ENCODE data around the gene FCER2.
"Not testable (repeated sequence)": the region's sequence is repeated elsewhere in the genome, so short reads cannot be mapped to it uniquely, and the experiment has no call there.

The FCER2 gene, protein sequence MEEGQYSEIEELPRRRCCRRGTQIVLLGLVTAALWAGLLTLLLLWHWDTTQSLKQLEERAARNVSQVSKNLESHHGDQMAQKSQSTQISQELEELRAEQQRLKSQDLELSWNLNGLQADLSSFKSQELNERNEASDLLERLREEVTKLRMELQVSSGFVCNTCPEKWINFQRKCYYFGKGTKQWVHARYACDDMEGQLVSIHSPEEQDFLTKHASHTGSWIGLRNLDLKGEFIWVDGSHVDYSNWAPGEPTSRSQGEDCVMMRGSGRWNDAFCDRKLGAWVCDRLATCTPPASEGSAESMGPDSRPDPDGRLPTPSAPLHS

DNA sequence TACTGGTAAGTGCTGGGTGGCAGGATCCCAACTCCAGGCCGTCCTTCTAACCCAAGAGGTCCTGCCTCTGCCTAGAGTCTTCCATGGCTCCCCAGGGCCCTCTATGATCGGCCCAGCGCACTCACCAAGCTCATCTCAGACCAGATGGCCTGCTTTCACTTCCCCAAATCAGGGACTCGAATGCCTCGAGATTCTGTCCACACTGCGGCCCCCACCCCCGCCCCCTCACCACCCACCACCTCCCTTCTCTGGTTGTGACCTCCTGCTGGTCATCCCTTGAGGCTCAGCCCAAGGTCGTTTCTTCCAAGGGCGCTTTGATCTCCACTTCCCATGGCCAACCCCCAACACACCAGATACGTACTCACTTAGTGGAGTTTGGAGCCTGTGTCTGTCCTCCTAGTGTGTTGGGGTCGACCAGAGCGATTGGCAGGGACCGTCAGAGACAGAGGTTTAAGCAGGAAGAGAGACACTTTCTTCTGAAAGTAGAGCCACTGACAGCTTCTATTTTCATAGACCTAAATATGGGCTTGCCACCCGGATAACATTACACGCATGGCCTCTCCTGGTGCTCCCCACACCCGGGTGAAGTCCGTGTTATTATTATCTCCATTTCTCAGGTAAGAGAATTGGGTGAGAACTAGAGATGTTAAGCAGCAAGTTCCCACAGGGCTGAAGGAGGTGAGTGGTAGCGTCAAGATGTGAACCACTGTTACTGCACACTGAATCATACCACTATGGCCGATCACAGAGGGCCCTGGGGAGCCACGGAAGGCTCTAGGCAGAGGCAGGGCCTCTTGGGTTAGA lies at the start of gene FCER2:
Gene FCER2, minus strand, starts transcription at position 478 of the 804 bp plus-strand sequence. CDS start 2,371 bp downstream, outside the sequence.
- no peak for DNase-seq

DNA sequence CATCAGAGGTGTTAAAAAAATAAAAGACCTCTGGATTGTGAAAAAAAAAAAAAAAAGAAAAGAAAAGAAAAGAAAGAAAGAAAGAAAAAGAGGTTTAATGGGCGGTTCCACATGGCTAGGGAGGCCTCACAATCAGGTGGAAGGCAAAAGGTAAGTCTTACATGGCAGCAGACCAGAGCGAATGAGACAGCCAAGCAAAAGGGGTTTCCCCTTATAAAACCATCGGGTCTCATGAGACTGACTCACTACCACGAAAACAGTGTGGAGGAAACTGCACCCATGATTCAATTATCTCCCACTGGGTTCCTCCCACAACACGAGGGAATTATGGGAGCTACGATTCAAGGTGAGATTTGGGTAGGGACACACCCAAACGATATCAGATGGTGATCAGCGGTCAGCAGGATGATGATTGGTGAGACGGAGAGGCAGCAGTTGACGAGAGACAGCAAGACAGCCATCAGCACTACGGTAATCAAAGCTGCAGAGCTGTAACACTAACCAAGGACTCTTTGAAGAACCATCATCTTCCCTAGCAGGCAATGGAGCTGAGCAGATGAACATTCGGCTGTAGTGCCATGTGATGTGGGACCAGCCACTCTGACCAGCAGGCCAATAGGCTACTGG lies 49.3 kb upstream of the FCER2 start:
- no peak for DNase-seq

DNA sequence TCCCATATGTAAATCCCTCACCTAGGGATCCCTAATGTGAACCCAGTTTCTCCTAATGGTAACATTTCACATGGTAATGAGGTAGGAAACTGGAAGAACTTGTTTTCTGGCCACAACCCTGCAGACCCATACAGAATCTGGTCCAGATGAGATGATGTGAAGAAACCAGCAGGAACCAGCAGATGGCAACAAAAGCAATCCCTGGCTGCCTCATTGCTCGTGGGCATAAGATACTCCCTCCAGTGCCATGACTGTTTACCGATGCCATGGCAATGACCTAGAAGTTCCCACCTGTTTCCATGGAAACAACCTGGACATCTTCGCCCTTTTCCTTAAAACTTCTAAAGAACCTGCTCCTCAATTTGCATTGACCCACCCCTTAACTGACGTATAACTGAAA lies 46.8 kb upstream of the FCER2 start:
- peak; percentile 39 for DNase-seq

DNA sequence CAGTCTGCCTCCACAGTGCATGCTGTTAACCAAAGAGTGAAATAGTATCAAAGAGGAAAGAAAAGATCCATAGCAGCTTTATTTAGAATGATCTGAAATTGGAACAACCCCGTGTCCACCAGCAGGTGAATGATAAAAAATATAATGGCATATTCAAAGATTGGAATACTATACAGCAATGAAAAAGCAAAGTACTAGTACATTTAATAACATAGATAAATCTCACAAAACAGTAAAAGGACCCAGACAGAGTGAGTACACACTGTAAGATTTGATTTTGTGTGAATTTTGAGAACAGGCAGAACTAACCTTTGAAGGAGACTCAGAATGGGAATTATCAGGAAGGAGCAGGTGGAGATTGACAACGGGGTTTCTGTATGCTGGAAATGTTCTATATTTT lies 46.2 kb upstream of the FCER2 start:
- no peak for DNase-seq

DNA sequence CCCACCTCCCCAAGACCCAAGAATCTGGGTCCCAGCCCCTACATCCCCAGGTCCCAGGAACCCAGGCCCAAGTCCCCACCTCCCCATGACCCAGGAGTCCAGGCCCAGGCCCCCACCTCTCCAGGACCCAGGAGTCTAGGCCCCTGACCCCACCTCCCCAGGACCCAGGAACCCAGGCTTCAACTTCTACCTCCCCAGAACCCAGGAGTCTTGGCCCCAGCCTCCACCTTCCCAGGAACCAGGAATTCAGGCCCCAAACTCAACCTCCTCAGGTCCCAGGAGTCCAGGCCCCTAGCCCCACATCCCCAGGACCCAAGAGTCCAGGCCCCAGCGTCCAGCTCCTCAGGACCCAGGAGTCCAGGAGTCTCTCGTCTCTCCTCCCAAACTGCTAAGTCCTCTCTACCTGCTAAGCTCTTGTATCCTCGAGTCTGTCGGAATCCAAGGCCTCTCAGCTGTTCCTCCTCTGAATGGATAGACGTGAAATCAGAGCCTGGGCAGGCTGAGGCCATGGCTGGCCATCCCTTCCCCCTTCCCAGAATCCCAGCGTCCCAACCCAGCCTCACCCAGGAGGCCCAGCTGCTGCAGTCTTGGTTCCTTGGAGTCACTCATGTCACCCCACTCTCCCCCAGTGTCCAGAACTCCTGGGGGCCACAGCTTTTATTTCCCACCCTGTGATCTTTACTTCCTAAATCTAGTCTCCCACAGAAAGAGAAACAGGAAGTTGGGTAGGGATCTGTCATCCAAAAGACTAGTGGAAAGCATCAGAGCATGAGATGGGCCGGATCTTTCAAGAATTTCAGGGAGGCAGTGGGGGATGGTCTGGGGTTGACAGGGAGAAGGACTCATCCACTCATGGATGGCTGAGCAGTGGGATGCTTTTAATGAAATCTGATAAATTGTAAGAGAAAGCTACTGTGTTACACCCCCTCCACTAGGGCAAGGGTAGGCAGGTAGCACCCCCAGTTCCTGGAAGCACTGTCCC lies 45.3 kb upstream of the FCER2 start, which contains the start of gene CD209:
Gene CD209, minus strand, starts transcription at position 632 of the 982 bp plus-strand sequence. Its CDS starts 23 bp downstream, at position 609.
- no peak for DNase-seq

DNA sequence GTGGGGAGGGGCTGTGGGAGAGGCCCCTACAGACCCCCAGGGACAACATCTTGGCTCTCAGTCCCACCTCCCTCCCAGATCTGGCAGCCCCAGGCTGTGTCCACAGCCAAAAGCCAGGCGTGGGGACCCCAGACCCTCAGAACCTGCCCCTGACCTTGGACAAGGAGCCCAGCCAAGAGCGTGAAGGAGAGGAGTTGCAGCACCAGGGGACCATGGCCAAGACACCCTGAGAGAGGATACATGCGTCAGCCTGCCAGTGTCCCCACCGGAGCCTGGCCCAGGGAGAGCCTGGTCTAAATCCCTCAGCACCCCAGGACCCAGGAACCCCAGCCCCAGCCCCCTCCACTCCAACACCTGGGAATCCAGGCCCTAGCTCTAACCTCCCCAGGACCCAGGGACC lies 44.4 kb upstream of the FCER2 start:
- DNase-seq, result not testable (repeated sequence)

DNA sequence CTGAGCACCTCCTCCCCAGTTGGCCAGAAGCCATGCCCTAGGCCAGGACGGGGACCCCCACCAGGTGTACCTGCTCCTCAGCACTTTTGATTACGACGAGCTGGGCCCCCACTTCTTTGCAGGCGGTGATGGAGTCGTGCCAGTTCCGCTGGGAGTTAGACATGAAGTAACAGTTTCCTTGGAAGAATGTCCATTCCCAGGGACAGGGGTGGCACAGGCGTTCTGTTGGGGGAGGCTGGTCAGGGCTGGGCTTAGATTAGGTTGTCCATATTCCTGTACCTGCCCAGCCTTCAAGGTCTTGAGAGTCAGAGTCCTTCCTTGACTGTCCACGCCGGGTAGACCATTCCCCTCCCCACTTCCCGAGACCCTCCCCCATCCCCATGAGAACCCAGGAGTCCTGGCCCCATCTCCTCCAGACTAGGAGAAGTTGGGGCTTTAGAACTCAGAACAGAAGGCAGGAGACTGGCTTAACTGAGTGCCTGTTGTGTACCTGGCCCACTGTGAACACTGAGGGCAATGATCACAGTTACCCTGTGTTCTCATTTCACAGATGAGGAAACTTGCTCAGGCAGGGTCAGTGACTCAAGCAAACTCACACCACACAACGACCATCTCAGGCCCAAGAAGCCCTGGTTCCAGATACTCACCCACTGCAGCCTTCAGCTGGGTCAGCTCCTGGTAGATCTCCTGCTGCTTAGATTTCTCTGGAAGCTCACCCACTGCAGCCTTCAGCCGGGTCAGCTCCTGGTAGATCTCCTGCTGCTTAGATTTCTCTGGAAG lies 43.1 kb upstream of the FCER2 start:
- DNase-seq, result no peak

DNA sequence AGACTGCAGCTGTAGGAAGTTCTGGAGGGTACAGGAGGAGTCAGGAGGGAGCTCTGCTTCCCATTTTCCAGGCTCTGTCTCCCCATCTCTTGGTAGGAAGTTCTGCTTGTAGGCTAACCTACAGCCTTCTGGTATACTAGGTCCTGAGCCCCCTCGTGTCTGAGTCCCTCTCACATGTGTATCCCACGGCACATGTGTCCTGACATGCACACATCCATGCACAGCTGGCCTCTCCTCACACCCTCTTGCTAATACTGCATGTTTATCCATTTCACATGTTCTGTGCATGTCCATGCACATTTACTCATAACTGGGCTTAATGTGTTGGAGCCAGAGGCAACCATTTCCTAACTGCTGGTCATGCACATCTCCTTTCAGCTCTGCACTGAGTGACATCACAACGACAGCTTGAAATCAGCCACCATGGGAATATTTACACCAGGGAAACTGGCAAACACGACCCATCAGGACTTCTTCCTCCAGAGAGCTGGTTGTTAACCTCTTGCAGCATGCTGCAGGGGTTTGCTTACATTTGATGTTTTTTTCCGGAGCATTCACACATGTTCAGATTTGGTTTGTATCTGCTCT lies 42.4 kb upstream of the FCER2 start:
- DNase-seq, result no peak

DNA sequence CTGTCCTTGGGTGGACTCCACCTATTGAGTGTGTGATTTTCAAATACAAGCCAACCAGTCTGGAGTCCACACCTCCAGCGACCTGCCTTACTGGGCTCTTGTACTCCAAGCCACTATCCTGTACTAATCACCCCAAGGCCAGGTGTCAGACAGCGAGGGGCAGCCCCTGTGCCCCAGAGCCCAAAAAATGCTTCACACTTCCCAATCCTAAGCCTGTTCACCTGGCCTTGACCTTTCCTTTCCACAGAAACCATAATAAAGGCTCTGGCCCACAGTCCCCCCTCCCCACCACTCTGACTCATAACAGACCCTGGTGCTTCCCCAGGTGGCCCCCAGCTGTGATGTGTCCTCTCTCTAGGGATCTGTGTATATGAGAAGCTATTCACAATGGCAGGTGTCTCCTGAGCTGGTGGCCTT lies 41.5 kb upstream of the FCER2 start:
- DNase-seq, result no peak

DNA sequence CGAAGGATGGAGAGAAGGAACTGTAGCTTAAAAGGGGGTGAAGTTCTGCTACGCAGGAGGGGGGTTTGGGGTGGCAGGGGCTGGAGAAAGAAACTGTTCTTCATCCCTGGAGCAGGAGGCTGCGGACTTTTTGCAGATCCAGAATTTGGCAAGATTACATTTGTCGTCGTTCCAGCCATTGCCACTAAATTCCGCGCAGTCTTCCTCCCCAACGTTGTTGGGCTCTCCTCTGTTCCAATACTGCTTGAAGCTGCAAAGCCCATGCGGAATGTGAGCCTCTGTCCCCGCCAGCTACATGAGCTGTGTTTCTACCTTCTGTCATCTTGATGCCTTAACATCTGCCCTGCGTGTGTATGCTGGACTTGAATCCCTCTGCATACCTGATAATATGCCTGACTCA lies 41.1 kb upstream of the FCER2 start:
- no peak for DNase-seq

DNA sequence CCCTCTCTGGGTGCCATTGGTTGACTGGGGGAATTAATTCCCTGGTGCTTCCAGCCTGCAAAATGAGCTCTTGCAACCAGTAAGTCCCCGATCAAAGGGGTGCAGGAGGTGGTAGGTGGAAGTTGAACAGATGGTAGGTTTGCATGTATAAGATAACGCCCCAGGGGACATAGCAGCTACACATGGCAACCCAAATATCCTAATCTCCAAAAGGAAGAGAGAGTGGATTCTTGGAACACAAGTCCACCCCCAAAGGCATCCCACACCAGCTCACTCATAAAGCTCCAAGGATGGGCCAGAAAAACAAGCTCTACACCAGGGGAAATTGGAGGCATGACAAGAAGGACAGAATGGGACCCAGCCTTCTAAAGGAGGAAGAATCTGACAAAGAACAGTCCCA lies 40.6 kb upstream of the FCER2 start:
- no peak for DNase-seq

DNA sequence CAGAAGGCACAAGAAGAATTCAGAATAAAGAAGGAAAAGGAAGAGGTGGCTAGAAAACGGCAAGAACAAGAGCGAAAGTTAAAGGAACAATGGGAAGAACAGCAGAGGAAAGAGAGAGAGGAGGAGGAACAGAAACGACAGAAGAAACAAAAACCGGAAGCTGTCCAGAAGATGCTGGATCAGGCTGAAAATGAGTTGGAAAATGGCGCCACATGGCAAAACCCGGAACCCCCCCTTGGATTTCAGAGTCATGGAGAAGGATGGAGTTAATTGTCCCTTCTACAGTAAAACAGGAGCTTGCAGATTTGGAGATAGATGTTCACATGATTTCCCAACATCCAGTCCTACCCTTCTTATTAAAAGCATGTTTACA lies 38.7 kb upstream of the FCER2 start:
- DNase-seq, result no peak

DNA sequence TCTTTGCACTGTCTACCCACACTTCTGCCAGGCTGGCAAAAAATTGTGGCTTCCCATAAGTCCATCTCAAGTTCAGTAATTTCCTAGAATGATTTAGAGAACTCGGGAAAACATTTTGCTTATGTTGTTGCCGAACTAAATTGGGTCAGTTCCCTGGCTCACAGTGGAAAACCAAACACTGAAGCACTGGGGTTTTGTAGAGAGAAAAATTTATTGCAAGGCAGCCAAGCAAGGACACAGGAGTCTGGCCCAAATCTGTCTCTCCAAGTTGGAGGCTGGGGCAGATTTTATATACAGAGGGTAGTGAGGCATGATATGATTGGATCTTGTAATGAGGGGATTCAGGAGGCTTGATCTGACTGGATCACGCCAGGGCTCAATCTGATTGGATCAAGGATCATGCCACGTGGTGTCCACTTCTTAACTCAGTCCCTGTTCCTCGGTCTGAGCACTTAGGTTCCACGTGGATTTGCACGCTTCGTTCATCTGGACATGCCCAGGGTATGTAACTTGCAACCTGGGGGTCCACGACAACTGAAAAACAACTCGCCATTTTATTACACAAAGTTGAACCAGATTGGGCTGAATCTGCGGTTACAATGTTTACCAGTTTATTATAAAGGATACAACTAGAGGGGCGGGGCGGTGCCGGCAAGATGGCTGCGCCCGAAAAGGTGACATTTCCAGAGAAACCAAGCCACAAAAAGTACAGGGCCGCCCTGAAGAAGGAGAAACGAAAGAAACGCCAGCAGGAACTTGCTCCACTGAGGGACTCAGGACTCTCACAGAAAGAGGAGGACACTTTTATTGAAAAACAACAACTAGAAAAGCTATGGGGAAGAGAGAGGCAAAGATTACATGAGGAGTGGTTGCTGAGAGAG lies 38.1 kb upstream of the FCER2 start:
- no peak for DNase-seq

DNA sequence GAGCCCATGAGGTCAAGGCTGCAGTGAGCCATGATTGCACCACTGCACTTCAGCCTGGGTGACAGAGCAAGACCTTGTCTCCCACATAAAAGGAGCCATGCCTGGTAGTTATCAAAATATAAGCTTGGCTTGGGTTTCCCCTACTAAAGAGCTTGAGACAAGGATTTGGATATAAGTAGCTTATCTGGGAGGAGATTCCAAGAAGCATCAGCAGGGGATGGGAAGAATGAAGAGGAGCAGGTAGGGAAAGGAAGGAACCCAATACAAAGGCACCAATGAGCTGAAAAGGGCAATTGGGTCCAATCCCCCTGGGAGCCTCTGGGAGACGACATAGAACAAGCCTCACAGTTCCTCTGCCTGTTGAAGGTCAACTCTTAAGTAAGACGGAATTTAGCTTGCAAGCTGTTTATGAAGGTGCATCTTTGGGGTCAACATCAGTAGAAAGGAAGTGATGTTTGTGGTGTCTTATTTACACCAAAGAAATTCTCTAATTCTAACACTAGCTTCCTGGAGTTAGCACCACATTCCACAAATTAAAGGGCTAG lies 37.4 kb upstream of the FCER2 start:
- no peak for DNase-seq

DNA sequence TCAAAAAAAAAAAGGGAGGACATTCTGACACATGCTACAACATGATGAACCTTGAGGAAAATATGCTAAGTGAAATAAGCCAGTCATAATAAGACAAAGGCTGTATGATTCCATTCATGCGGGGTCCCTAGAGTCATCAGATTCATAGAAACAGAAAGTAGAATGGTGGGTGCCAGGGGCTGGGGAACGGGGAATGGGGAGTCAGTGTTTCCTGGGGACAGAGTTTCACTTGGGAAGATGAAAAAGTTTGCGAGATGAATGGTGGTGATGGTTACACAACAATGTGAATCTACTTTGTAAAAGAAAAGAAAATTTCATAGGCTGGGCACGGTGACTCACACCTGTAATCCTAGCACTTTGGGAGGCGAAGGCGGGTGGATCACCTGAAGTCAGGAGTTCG lies 36.1 kb upstream of the FCER2 start:
- DNase-seq, result no peak

DNA sequence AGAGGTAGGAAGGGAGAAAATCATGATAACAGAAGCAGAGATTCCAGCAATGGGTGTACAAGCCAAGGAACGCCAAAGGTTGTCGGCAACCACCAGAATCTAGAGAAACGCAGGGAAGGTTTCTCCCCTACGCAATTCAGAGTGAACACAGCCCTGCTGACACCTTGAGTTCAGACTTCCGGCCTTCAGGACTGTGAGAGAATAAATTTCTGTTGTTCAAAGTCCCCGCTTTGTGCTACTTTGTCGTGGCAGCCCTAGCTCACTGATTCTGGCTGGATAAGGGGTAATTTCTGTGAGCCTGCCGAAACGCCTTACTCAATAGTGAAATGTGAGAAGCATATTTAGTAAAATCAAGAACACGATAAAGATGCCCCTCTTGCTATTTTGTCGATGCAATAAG lies 35.3 kb upstream of the FCER2 start:
- no peak for DNase-seq

DNA sequence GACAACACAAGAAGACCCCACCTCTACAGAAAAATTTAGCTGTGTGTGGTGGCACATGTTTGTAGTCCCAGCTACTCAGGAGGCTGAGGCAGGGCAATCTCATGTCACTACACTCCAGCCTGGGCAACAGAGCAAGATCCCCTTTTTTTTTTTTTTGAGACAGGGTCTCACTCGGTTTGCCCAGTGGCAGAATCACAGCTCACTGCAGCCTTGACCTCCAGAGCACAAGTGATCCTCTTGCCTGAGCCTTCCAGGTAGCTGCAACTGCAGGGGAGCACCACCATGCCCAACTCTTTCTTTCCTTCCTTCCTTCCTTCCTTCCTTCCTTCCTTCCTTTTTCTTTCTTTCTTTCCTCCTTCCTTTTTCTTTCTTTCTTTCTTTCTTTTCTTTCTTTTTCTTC lies 34.2 kb upstream of the FCER2 start:
- no peak for DNase-seq

DNA sequence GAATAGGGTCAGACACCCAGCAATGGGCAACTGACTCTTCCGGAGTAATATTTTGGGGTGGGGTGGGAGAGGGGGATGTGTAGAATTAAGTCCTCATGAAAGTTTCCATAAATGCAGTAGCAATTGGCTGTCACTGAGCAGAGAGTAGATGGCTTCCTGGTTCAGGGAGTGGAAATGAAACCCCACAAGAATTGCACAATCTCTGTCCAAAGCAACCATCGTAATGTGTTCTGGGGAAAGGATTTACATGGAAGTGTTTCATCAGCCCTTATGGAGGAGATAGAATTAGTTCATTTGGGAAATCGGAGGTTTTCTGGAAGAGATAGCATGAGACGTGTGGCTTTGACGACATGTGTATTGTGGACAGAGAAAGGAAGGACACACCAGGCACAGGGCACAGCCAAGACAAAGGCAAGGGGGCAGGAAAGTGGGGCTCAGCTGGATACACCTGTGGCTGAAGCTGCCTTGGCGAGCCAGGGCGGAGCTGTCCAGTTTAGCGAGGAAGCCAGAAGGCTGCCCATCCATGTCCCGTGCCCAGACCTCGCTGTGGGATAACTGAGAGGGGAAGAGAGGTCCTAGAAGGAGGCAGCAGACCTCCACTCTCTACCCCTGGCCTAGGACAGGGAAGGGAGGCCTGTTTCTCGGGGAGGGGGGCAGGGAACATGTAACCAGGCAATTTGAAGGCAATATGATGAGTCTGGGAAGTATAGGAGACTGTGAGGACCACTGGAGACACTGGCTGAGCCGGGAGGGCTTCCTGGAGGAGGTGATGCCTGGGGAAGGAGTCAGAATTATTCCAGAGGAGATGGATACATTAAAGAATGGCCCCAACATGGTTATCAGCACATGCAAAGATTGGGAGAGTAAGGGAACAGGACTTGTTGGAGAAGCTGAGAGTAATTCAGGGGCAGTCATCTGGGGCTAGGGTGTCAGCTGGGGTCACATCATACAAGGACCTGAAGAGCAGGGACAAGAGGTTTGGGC lies 32.6 kb upstream of the FCER2 start:
- peak; percentile 53 for DNase-seq

DNA sequence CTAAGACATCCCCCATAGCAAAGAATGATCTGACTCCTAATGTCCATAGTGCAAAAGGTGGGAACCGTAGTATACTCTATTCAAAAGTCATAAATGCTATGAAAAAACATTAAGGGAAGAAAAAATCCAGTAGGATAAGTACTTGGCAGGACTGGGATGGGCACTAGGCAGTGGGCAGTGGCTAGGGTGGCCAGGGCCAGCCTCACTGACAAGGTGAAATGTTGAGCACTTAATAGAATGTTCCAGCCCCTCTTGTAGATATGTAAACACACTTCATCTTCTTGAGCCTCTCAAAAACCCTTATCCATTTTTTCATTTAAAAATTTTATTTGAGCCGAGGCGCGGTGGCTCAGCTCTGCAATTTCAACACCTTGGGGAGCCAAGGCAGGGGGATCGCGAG lies 31.4 kb upstream of the FCER2 start:
- no peak for DNase-seq
